Fibroblast of skin of left biceps (primary cell): ENCODE data around the gene ZIC2.
"Not testable (repeated sequence)": the region's sequence is repeated elsewhere in the genome, so short reads cannot be mapped to it uniquely, and the experiment has no call there.

Experiments used
- DNase-seq, 2 experiments: peaks; one replicate each; pipeline ENCODE4 v3.0.0-alpha.2; 2013; ENCODE audit warnings: low read depth in 2 of 2

Gene ZIC2

DNA sequence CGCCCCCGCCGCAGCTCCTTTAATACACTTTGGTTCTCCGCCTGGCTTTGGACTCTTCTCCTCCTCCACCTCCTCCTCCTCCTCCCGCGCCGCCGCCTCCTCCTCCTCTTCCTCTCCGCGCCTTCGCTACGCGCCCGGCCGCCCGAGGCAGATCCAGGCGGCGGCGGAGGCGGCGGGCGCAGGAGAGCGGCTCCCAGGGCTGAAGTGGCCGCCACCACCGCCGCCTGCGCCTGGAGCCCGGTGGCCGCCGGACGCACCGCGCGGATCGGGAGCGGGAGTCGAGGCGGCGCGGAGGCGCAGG is at the start of gene ZIC2:
TSS of gene ZIC2 (plus strand) at position 50 of the 301 bp plus-strand sequence. CDS start 281 bp downstream, outside the sequence.
- DNase-seq, result no peak

DNA sequence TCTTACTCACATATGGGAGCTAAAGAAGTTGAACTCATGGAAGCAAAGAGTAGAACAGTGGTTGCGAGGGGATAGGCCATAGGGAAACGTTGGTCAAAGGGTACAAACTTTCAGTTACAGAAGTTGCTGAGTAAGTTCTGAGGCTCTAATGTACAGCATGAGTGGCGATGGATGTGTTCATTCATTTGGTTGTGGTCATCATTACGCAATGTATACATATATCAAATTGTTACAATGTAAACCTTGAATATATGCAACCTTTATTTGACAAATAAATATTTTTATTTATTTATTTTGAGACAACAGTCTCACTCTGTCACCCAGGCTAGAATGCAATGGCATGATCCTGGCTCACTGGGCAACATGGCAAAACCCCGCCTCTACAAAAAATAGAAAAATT is 48.7 kb upstream of the ZIC2 start:
- DNase-seq, result no peak

DNA sequence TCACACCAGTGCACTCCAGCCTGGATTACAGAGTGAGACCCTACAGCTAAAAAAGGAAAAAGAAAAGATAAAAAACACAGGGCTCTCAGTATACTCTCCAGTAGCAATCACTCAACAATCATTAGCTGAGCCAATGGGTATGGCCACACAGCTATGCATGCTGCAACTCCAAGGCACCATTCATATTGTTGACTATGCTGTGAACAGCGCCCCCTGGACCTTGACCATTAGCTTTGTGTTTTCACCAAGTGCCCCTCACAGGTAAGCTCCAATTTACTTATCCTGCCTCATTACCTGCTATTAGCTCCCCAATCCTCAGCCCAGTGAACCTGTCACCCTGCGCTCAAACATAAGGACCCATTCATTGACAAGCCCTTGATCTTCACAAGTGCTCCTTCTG is 45.8 kb upstream of the ZIC2 start:
- no peak for DNase-seq

DNA sequence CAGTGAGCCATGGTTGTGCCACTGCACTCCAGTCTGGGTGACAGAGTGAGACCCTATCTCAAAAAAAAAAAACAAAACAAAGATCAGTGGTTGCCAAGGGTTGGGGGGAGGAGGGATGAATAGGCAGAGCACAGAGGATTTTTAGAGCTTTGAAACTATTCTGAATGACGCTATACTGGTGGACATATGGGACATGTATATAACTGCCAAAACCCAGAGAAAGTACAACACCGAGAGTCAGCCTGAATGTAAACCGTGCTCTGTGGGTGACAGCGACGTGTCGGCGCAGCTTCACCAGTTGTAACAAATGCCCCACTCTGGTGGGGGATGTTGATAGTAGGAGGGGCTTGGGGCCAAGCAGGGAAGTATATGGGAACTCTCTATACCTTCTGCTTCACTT is 42.9 kb upstream of the ZIC2 start:
- no peak for DNase-seq

DNA sequence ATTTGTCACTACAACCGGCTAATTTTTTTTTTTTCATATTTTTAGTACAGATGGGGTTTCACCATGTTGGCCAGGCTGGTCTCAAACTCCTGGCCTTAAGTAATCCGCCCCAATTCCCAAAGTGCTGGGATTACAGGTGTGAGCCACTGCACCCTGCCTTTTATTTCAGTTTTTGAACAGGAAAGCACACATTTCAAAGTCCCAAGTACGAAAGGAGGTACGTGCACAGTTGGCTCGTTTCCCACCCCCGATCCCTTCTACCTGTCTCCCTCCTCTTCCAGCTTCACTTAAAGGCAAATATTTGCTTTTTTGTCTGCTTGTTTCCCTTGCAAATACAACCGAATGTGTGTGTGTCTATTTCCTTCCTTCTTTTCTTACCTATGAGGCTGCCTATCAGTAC is 40.5 kb upstream of the ZIC2 start:
- DNase-seq, result no peak

DNA sequence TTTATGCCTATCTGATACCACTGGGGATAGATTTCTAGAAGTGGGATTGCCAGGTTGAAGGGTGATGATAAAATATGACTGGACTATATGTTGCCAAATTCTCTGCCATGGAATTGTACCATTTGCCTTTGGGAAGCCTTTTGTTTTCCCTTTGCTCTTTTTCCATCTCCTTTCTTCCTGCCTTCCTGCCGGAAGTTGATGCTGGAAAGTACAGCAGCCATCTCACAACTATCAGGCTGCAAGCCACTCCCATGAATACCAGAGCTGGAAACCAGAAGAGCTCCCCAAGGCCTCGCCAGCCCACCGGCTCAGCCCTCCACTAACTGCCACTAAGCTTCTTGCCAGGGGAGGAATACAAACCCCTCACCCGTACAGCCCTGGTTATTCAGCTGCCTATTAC is 39.7 kb upstream of the ZIC2 start:
- DNase-seq, result no peak

DNA sequence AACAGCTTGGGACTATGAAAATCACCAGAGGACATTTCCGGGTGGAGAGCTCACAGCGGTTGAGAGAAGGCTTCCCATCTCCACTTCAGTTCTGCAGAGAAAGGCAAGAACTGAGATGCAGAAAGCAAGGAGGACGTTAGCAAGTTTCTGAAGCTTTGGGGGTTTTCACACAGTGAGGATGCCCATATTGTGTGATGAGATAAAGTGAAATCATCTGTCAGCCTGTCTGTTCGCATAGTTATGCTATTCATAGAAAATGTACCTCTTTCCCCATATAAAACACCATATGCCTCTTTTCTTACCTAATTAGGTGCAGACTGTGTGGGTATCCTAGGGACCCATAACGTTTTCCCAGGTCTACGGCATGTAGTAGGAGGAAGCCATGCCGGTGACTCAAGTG is 37.5 kb upstream of the ZIC2 start:
- DNase-seq, result no peak

DNA sequence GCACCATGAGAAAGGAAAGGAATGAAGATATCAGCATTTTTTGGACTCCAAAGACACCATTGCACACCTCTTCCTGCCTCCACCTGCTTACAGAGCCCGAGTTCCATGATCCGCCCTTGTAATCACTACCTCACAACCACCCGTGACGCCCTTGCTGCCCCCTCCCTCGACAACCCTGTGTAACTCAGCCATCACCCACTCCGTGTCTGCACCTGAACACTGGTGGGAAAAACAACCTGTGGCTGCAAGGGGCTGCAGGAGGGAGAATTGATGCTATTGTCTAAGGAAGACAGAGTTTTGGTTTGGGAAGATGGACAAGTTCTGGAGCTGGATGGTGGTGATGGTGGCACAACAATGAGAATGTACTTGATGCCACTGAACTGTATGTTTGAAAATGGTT is 37.0 kb upstream of the ZIC2 start:
- no peak for DNase-seq

DNA sequence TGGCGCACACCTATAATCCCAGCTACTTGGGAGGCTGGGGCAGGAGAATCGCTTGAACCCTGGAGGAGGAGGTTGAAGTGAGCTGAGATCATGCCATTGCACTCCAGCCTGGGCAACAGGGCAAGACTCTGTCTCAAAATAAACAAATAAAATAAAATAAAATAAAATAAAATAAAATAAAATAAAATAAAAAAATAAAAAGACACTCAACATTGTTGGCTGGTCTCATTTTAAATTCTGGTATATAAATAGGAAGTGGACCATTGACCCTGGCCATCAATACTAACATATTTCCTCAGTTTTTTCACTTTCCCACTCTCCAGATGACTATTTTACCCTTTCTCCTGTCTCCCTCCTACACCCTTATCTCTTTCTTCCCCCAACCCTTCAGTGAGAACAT is 36.1 kb upstream of the ZIC2 start:
- DNase-seq, result not testable (repeated sequence)

DNA sequence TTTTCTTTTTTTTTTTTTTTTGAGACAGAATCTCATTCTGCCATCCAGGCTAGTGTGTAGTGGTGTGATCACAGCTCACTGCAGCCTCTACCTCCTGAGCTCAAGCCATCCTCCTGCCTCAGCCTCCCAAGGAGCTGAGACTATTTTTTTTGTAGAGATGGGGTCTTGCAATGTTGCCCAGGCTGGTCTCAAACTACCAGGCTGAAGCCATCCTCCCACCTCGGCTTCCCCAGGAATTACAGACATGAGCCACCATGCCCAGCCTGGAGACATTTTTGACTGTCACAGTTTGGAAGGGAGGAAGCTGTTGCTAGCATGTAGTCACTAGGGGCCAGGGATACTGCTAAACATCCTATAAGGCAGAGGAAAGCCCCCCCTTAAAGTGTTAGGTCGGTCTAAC is 33.9 kb upstream of the ZIC2 start:
- no peak for DNase-seq

DNA sequence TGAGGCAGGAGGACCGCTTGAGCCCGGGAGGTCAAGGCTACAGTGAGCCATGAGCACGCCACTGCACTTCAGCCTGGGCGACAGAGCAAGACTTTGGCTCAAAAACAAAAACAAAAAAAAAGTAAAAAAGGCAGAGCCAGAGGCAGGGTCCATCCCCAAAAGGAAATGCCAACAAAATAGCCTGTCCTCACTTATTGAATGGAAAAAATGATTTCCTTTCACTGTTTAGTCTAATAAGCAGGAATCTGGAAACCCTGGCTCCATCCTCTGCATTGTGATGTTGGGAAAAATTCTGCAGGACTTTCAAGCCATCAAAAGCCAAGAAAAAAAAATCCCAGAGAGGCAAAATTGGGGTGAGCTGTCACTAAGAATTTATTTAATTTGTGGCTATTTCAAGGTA is 33.2 kb upstream of the ZIC2 start:
- DNase-seq, result no peak

DNA sequence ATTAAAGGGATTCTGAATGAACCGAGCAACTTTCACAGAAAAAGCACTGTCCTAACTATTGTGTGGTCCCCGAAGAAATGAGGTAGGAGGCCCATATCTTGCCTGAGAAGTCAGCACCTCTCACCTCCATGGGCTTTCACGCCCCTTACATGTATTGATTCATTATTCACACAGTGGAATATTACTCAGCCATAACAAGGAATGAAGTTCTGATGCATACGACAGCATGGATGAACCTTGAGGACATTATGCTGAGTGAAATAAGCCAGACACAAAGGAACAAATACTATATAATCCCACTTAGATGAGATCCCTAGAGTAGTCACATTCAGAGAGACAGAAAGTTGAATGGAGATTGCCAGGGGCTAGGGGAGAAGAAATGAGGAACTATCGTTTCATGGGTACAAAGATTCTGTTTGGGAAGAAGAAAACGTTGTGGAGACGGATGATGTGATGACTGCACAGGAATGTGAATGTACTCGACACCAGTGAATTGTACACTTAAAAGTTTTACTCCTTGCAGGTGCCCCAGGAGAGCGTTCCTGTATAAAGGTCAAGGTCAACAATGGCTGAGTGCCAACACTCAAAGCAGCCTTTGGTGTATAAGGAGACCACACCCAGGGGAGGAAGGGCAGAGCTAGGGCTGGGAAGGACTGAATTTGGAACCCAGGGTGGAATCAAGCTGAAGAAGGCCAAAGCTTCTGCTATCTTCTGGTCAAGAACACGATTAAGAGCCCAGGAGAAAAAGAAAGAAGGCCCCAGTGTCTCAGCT is 32.5 kb upstream of the ZIC2 start:
- no peak for DNase-seq

DNA sequence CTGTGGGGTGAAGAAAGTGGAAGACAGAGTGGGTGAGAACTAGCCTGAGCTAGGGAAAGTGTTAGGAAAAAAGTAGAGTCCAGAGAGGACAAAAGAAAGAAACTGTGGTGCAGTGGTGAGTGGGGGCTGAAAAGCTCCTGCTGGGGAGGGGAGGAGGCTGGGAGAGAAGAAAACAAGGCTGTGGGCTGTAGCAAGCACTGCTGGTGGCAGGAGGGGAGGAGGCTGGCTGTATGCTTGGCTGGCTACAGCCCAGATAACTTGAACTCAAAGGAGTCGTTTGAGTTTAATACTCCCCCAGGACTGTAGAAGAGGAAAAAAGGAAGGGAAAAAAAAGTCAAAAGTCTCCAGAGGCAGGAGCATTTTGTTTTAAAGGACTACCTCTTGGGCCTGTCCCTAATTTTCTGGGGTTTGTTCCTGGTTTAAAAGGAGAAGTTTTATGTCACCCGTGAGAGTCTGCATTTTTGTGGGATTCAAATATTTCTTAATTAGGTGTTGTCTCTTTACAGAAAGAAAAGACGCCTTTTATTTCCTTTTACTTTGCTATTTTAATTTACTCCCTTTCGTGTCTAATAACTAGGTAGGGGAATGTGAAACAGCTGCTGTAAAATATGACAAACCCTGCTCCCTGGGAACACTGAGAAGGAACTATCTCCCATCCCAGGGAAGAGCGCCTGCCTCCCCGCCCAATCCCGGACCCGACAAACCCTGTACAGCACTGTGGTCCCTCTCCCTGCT is 31.7 kb upstream of the ZIC2 start:
- no peak for DNase-seq

DNA sequence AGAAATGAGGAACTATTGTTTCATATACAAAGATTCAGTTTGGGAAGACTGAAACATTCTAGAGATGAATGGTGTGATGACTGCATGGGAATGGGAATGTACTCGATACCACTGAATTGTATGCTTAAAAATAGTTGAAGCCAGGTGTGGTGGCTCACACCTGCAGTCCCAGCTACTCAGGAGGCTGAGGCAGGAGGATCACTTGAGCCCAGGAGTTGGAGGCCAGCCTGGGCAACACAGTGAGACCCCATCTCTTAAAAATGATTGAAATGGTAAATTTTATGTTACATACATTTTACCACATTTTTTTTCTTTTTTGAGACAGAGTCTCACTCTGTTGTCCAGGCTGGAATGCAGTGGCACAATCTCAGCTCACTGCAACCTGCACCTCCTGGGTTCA is 29.9 kb upstream of the ZIC2 start:
- DNase-seq, result not testable (repeated sequence)

DNA sequence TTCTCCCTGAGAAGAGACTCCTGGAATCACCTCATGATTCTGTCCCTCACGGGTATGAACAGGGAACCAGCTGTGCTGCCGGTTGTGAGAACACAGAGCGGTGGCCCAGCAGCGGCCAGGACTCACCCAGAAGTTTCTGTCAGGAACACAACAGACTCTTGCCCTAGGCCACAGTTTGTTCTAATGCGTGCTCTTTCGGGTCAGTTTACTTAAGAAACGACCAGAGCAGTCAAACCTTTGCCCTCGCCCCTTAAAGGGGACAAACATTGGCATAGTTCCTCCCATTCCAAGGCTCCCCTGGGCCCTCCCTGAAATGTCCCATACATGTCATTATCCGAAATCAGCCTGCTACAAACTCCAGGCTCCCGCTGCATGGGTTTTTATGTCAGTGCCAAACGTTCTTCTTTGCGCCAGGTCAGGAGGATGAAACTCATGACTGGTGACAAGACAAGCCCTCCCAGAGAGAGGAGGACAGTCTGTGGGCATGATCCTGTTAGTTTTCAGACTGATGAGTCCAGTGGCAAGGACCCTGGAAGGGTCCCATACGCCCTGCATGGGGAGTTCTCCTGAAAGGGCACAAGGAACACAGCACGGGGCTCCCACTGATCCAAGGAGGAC is 28.3 kb upstream of the ZIC2 start:
- DNase-seq, result no peak

DNA sequence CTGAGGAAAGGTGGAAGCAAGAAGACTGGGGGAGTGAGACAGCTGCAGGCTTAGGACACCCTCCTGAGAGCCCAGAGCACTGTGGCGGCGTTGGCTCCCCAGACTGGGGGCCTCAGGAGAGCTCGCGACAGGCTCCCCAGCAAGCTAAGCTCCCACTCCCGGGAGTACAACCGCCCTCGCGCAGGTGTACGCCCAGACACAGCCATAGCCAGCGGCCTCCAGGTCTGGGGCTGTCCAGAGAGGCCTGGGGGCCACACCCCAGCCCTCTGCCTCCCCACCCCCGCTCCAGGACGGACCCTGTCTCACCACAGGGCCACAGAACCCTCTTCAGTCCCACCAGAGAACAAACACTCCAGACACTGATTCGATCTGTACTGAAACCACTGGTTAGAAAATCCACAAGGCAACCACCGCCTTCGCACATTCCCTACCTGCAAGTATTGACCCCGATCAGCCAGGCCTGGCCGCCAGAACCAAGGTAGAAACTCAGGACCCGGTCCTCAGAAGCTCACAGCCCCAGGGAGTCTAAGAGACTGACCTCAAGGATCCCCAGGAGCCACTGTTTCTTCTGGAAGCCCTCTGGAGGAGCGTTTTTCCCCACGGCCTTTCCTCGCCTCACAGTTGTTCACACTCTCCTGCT is 26.4 kb upstream of the ZIC2 start:
- no peak for DNase-seq

DNA sequence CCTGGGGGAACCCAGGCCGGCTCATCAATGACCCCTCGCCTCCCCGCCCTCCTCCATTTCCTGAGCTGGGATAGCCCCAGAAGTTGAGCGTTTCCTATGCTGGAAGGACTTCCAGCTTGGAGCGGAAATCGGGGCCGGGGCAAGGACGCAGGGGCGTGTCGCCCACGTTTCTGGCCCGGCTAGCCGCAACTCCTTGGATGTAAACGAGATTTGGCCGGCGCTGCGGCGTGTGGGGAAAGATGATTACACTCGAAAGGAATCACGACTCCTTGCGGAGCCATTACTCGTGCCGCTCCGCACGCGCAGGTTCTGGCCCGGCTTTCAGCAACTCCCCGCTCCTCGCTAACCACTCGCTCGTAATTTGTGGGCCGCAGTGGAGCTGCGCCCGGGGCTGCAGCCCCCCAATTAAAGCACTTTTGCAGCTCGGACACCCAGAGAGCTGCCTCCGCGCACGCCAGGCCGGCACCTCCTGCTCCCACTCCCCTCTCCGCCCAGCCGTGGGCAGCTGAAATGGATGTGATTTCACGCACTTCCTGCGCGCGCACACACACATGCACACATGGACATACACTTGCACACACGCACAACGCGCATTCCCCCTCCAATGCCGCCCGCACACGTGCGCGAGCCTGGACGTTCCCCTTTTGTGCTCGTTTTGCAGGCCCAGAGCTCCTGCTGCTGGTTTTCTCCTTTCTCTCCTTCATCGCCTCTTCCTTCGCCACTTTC is 25.7 kb upstream of the ZIC2 start:
- DNase-seq, result peak; percentile 15 to 17

DNA sequence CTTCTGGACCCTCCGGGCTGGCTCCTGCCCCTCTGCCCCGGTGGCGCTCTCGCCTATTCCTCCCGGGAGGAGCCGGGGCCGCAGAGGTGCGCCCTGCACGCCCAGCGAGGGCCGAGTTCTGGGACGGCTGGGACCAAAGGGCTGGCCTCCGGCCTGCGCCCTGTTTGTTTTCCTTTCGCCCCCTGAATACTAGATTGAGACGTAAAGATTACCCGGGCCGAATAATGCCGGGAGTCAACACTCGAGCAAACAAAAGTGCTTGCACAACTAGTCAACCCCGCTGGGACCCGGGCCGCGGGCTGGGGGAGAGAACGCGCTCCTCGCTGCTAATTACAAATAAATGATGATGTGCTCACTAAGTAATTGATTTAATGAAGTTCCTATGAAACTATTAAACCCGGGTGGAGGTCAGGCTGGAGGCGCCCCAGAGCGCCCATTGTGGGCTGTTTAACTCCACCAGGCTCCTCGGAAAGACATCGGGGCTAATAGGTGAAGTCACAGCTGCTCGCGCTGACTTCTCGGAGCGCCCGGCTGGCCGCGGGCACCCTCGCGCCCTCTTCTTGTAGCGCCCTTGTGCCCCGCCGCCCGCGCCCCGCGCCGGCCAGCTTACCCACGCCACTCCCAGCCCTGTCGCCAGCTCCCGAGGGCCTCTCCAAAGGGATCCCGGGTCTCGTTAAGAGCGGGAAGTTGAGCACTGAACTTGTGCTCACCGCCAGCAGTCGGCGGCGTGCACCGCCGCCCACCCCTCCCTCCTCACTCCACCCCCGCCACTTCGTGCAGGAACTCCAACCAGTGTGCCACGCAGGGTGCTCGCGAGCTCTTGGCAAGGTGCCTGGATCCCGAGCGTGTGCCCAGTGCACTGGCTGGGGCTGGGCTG is 24.9 kb upstream of the ZIC2 start:
- no peak for DNase-seq

DNA sequence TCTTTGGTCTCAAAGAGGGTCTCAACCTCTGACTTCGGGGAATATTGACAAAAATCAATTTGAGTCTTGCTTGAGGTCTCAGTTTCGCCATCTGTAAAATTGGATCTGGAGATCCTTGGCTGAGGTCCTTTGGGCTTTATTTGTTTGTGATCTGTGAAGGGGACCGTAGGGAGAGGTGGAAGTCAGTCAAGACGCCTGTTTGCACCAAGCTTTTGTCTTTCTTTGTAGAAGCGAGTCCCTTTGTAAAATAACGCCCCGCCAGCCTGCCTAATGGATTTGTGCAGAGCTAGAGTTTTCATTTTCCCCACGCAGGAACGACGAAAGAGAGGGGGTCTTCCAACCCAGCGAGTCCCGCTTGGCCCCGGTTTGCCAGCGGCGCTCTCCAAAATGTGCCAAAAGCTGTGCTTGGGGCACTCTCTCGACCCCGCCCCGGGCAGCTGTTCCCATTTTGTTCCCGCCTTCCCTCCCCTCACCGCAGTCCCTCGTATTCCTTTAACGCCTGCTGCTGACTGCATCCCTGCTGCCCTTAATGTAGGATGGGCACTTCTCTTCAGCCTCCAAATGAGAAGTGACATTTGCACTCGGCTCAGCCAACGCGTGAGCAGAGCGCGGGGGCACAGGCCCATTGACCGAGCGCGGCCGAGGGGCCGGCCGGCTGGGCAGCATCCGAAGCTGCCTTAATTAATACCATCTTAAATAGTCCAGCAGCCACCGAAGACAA is 23.0 kb upstream of the ZIC2 start:
- no peak for DNase-seq

DNA sequence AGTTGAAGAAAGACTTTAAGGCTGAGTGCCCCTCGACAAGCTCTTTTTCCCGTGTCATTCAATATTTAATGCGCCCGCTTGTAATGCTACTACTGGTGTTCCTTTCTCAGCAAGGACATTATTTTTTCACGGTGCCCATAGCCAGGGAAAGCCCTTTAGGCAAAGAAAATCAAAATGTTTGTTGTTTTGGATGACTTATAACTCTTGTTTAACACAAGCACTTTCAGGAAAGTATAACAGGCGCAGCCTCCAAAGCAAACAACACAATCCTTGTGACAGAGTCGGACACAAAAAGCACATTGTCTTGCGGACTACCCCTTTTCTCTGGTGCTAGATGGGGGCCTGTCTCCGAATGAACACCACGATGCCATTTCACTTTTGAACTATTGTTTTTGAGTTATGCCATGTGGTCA is 22.5 kb upstream of the ZIC2 start:
- DNase-seq, result no peak
